ENCODE measurements around the gene ABHD17A. TPM values are rescaled to one million over a fixed set of nuclear protein-coding genes. Genes with fewer than 3 reads are reported as not detected.

ABHD17A gene
- total and polyA plus RNA-seq, 9 of the 15 experiments (the other 6 are each of a cell fraction or from before 2014, with no cell fraction given): 0.04 to 135 (median 21.8) TPM; not detected in 1

- TF ChIP-seq NR2C1 (IDR thresholded peaks at IDR 0.05): no peak; the same call in 1 of the 2 replicates
- TF ChIP-seq NR2C1 (tag; IDR thresholded peaks at IDR 0.05): no peak
- TF ChIP-seq MECOM (CRISPR knock-in tag; IDR thresholded peaks at IDR 0.05): no peak
- TF ChIP-seq ASH1L (IDR thresholded peaks at IDR 0.05; ENCODE audit: borderline replicate concordance, low read depth, partially characterized antibody): no peak
- TF ChIP-seq HCFC1 (IDR thresholded peaks at IDR 0.05; ENCODE audit: low read depth, low read length): no peak
- TF ChIP-seq CHD2 (IDR thresholded peaks at IDR 0.05; ENCODE audit: low read depth, low read length): no peak
- TF ChIP-seq ATF3 (IDR thresholded peaks at IDR 0.05): no peak
- no peak for TF ChIP-seq ATF3 (CRISPR knock-in tag; conservative IDR thresholded peaks at IDR 0.05)
- no peak for TF ChIP-seq CTCF (IDR thresholded peaks at IDR 0.05 in 2 of 3, conservative IDR thresholded peaks at IDR 0.05 in 1 of 3; ENCODE audit: insufficient read depth in 2 of 3, low read depth in 1 of 3, low read length in 3 of 3)
- no peak for TF ChIP-seq TEAD4 (IDR thresholded peaks at IDR 0.05; ENCODE audit: low read length)
- TF ChIP-seq TEAD4 (CRISPR knock-in tag; IDR thresholded peaks at IDR 0.05; ENCODE audit: borderline replicate concordance): no peak
- TF ChIP-seq ZNF239 (CRISPR knock-in tag; IDR thresholded peaks at IDR 0.05): no peak
- no peak for TF ChIP-seq STAG1 (CRISPR knock-in tag; IDR thresholded peaks at IDR 0.05; ENCODE audit: borderline replicate concordance)
- TF ChIP-seq ZFP36 (IDR thresholded peaks at IDR 0.05; ENCODE audit: low read depth, low read length, partially characterized antibody): no peak
- no peak for TF ChIP-seq ZNF263 (CRISPR knock-in tag; IDR thresholded peaks at IDR 0.05; ENCODE audit: borderline replicate concordance)
- TF ChIP-seq TFE3 (CRISPR knock-in tag; IDR thresholded peaks at IDR 0.05): no peak
- no peak for TF ChIP-seq ZNF780A (CRISPR knock-in tag; IDR thresholded peaks at IDR 0.05)
- TF ChIP-seq RBM34 (IDR thresholded peaks at IDR 0.05; ENCODE audit: borderline replicate concordance, insufficient read depth, low read length): no peak
- TF ChIP-seq ZNF644 (tag; IDR thresholded peaks at IDR 0.05; ENCODE audit: low read depth): no peak
- no peak for TF ChIP-seq RBM39 (optimal IDR thresholded peaks at IDR 0.05; ENCODE audit: low read depth, low read length)
- no peak for TF ChIP-seq SAP30 (IDR thresholded peaks at IDR 0.05; ENCODE audit: borderline replicate concordance, insufficient read depth, low read depth, low read length, poor library complexity, severe bottlenecking)
- TF ChIP-seq BACH1 (tag; IDR thresholded peaks at IDR 0.05): no peak
- TF ChIP-seq POLR2A (conservative IDR thresholded peaks at IDR 0.05): no peak
Measured at GRCh38 chr19:1905863-1906375, 20.6 kb upstream of the ABHD17A start (continued).

All from K562 (cell line).